HG02885 (cell line): Measurements from ENCODE around the gene POLR2J.
A peak's percentile ranks its signal among the peaks of the same experiment; 100 is the strongest.
"Not testable (repeated sequence)": the region's sequence is repeated elsewhere in the genome, so short reads cannot be mapped to it uniquely, and the experiment has no call there.

ENCODE experiments used
- ATAC-seq: cut with Tn5 transposase; IDR thresholded peaks from one replicate; pipeline ENCODE4 v1.9.1; 2021; ENCODE audit warnings: mild to moderate bottlenecking; ENCODE audit not compliant: unreplicated experiment, poor library complexity

The POLR2J gene

GRCh38 chr7:102496861-102497260 lies 18.1 kb upstream of the POLR2J start:
- ATAC-seq: not testable (repeated sequence)

DNA sequence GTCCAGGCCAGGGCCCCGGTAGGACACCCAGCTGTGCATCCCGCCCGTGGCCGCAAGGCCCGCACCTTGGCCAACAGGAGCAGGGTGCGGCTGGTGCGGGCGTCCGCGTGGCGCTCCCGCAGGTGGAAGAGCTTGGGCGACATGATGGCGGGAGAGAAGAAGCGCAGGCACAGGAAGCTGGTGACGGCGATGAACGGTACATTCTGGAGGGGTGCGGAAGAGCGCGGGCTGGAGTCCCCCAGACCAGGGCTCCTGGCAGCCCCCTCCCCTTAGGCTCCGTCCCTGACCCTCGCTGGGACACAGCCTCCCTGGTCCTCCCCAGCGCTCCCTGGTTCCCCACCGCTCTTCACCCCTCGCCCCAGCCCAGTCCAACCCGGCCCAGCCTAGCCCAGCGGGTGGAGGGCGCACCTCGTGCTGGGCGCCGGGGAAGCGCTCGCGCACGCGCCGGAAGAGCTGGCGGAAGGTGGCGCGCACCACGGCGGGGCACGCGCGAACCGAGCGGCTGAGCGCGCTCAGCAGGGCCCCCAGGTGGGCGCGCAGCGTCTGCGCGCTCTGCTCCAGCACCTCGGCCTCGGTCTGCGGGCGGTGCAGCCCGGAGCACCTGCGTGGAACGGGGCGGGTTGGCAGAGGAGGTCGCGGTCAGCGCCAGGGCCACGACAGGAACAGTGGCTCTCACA lies 15.9 kb upstream of the POLR2J start:
- peak; percentile 66 for ATAC-seq

DNA sequence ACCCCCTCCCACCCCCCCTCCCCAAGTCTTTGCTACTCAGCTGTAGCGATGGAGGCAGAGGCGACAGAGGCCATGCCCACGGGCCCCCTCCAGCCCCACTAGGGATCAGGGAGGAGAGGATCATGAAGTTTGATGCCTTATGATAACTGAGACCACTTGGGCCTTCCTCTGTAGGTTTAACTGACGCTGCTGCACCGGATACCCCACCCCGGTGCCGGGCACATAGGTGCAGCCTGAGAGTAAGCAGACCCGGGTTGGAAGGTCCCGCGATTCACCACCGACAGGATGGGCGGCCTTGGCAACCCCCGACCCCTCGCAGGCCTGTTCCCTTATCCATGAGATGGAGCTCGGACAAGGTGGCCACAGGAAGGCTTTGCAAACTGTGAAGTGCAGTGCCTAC lies 15.3 kb upstream of the POLR2J start:
- ATAC-seq: not testable (repeated sequence)

- peak; percentile 45 for ATAC-seq
Measured at GRCh38 chr7:102493220-102493935, 14.7 kb upstream of the POLR2J start.

DNA sequence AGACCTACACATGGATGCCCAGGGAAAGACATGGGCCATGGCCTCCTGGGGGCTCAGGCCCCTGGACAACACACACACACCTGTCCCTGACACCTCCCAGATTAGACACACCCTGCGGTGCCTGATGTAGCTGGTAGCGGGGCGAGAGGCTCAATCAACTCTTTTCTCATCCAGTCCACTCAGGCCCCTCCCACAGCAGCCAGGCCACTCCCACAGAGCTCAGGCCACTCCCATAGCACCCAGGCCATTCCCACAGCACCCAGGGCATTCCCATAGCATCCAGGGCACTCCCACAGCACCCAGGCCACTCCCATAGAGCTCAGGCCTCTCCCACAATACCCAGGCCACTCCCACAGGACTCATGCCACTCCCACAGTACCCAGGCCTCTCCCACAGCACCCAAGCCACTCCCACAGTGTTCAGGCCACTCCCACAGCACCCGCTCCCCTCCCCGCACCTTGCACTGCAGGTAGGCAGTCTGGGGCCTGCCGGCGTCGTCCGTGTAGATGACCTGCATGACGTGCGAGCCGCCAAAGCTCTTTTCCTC lies 11.9 kb upstream of the POLR2J start:
- peak; percentile 55 for ATAC-seq

GRCh38 chr7:102484317-102484716 lies 5.6 kb upstream of the POLR2J start:
- not testable (repeated sequence) for ATAC-seq

DNA sequence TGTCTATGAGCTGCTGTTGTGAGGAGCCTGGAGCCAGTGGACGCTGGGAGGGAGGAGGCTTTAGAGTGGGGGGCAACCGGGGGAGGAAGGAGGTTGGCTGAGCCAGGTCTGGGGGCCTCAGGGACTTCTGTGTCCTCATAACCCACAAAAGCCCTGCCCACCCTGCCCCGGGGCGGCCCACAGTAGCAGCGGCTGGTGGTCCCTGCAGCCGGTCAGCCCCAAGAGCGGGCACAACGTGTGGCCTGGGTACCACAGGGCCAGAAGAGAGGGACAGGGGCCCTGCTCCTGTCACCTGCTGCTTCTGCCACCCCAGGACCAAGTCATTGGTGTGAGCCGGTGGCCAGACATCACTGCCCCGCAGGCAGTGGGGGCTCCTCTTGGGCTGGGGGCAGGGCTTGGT lies 3.2 kb upstream of the POLR2J start:
- not testable (repeated sequence) for ATAC-seq

GRCh38 chr7:102479982-102480637 lies 1.4 kb upstream of the POLR2J start:
- not testable (repeated sequence) for ATAC-seq

DNA sequence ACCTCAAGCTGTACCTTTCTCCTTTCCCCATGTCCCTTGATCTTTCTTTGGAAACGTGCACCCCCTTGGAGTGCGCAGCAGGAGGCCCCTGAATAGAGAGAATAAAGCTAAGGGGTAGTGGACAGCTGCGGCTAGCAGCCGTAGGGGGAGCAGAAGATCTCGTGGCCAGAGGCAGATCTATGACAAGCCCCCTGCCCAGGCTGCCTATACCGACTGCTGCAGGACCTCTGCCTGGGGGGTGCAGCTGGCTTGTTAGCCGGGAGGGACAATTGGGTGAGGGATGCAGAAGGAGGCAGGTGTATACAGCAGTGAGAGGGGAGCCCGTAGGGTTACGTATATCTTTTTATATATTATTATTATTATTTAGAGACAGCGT lies 475 bp upstream of the POLR2J start:
- ATAC-seq: peak; percentile 27

- ATAC-seq: not testable (repeated sequence)
Measured at GRCh38 chr7:102474736-102475435, 3.8 kb downstream of the POLR2J start.

DNA sequence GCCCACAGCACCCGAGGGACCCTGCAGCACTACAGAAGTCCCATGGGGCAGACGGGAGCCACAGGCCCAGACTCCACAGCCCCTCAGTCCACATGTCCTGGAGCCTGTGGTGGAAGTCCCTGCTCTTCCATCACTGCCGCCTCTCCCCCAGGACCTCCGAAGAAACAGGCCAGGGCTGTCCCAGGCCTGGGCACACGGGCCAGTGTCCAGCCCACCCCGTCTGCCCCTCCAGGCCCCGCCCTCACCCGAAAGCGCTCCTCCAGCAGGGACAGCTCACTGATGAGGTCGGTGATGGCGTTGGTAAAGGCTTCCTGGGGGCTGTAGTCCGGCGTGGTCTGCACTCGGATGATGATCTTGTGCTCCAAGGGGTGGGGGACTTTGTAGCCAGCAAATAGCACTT lies 4.6 kb downstream of the POLR2J start:
- ATAC-seq: not testable (repeated sequence)

GRCh38 chr7:102473271-102473991 lies 5.3 kb downstream of the POLR2J start:
- ATAC-seq: no peak

DNA sequence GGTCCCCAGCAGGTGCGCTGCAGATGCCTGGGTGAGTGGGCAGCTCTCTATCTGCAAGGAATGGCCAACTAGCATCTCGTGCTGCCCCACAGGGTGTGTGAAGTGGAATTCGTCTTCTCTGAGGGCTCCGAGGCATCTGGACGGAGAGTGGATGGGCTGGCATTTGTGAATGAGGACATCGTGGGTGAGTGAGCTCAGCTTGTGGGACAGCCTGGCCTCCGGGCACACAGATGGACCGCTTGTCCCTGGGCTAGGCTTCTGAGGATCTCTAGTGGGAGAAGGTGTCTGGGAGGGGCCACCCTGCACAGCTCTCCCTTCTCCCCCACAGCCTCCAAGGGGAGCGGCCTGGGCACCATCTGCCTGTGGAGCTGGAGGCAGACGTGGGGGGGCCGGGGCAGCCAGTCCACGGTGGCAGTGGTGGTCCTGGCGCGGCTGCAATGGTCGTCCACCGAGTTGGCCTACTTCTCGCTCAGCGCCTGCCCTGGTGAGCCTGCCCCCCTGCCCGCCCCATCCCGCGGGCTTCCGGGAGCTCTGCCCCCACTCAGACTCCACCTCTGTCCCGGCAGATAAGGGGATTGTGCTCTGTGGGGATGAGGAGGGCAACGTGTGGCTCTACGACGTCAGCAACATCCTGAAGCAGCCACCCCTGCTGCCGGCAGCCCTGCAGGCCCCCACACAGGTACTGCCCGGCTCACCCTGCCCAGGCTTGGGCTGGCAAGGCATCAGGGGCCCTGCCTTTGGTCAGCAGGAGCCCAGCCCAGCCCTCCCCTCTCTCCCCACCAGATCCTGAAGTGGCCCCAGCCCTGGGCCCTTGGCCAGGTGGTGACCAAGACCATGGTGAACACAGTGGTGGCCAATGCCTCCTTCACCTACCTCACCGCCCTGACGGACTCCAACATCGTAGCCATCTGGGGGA lies 6.3 kb downstream of the POLR2J start:
- ATAC-seq: no peak

GRCh38 chr7:102471791-102472125 lies 7.0 kb downstream of the POLR2J start:
- no peak for ATAC-seq

- no peak for ATAC-seq
Measured at GRCh38 chr7:102469972-102470825, 8.5 kb downstream of the POLR2J start.

DNA sequence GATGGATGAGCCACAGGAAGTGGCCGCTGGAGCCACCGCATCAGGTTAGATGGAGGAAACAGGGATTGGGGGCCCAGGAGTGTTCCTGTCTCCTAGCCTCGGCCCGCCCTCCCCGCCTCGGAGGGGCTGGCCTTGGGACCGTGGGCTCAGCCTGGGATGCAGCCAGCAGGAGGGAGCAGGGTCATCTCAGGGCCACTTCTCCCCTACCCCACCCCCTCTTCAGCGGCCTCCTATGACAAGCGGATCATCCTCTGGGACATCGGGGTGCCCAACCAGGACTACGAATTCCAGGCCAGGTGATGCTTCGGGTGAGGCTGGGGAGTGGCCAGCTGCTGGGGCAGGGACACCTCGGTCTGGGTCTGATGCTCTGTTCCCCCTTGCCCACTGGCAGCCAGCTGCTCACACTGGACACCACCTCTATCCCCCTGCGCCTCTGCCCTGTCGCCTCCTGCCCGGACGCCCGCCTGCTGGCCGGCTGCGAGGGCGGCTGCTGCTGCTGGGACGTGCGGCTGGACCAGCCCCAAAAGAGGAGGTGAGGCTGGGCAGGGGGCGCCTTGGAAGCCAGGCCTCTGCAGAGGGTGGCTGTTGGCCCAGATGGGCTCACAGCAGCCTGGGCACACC lies 9.3 kb downstream of the POLR2J start:
- ATAC-seq: no peak

- no peak for ATAC-seq
Measured at GRCh38 chr7:102468478-102469350, 10.0 kb downstream of the POLR2J start.
